A673 (cell line): Measurements from ENCODE around the gene MYPN. TPM values are rescaled to one million over a fixed set of nuclear protein-coding genes. Genes with fewer than 3 reads are reported as not detected.

Experiments used
- BruUV-seq: library from RNA; stranded (reverse); fragments of 400-500 nt; replicated peaks from 2 replicates; lab custom pipeline; 2021; lab: Mats Ljungman, UMichigan
- CTCF ChIA-PET: fragments of 300-600 bp; sonication (Branson Sonifier 250); formaldehyde crosslinking; loops from one replicate; lab custom pipeline; 2022; ENCODE audit warnings: antibody characterized with exemption; lab: Charles Lee
- POLR2A ChIA-PET: fragments of 300-600 bp; sonication (Branson Sonifier 250); formaldehyde crosslinking; loops from one replicate; lab custom pipeline; 2022; ENCODE audit warnings: antibody characterized with exemption; ENCODE audit not compliant: low non-redundant PET; lab: Charles Lee
- DNase-seq: peaks from one replicate; pipeline ENCODE4 v3.0.0-alpha.2; 2015; ENCODE audit warnings: low spot score
- H3K27ac ChIP-seq: fragments of 200-600 bp; sonication (generic); 2 replicates; pipeline ENCODE4 v1.5.1; 2016; ENCODE audit warnings: mixed run types, low read depth, mild to moderate bottlenecking, mixed read lengths, antibody characterized with exemption, low read length; ENCODE audit not compliant: poor library complexity, severe bottlenecking
- H3K27me3 ChIP-seq: fragments of 200-600 bp; sonication (generic); replicated peaks from 2 replicates; pipeline ENCODE4 v1.6.1; 2017; ENCODE audit warnings: mixed run types, low read depth, mild to moderate bottlenecking, mixed read lengths, antibody characterized with exemption, low read length; ENCODE audit not compliant: insufficient read depth, poor library complexity
- H3K36me3 ChIP-seq: fragments of 200-600 bp; sonication (generic); 2 replicates; pipeline ENCODE4 v1.6.1; 2016; ENCODE audit warnings: mixed run types, mild to moderate bottlenecking, mixed read lengths, antibody characterized with exemption, low read length; ENCODE audit not compliant: insufficient read depth, poor library complexity, severe bottlenecking
- H3K4me1 ChIP-seq: fragments of 200-600 bp; sonication (generic); 2 replicates; pipeline ENCODE4 v1.6.1; 2017; ENCODE audit warnings: mixed run types, mild to moderate bottlenecking, mixed read lengths, antibody characterized with exemption, low read length; ENCODE audit not compliant: insufficient read depth, poor library complexity, severe bottlenecking
- H3K4me3 ChIP-seq: fragments of 200-600 bp; sonication (generic); 2 replicates; pipeline ENCODE4 v1.5.1; 2016; ENCODE audit warnings: low read depth, mixed run types, mild to moderate bottlenecking, mixed read lengths, low read length; ENCODE audit not compliant: poor library complexity, severe bottlenecking
- H3K9me3 ChIP-seq: fragments of 200-600 bp; sonication (generic); 2 replicates; pipeline ENCODE4 v1.6.1; 2016; ENCODE audit warnings: mixed run types, low read depth, mild to moderate bottlenecking, mixed read lengths, antibody characterized with exemption, low read length; ENCODE audit not compliant: poor library complexity, severe bottlenecking
- EZH2 ChIP-seq: fragments of 200-600 bp; sonication (generic); IDR thresholded peaks from 2 replicates; pipeline ENCODE4 v1.6.1; 2017; ENCODE audit warnings: borderline replicate concordance, low read depth, mild to moderate bottlenecking, mixed read lengths, antibody characterized with exemption, low read length; ENCODE audit not compliant: poor library complexity, severe bottlenecking
- intact Hi-C: fragments of 100-400 bp; cut with micrococcal nuclease; formaldehyde crosslinking; loops from one replicate; pipeline ENCODE4 v1.10.0; 2022; ENCODE audit not compliant: unreplicated experiment
- total RNA-seq: library from RNA; stranded (reverse); gene quantifications from 2 replicates; pipeline ENCODE4 v1.2.3, GENCODE V29; 2021
- TF ChIP-seq, protein P1 (sequence below): fragments of 300-800, 200-600 bp; sonication (generic); conservative IDR thresholded peaks from 2 replicates; pipeline ENCODE4 v1.5.1; 2017; ENCODE audit warnings: low read depth, mild to moderate bottlenecking, antibody characterized with exemption, low read length, moderate library complexity, mixed read lengths

MYPN gene
- total RNA-seq, 1 experiment from 2014 or later: 1.7 TPM

DNA sequence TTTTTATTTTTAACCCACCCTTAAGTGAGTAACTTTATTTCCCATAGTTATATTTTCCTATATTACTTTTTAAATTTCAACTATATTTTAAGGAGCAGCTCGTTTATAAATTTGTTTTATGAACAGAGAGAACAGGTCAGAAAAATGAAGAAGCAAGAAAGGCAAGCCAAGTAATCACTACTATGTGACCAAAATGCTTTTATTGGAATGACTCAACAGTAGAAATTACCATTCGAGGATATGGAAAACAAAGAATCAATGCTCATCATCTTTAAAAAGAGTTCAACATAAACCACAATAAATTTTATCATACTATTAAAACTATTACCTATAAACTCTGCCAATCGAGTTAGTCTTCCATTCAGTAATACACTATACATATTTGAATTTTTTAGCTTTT, 41.8 kb upstream of the MYPN start:
- TF ChIP-seq, protein P1, sequence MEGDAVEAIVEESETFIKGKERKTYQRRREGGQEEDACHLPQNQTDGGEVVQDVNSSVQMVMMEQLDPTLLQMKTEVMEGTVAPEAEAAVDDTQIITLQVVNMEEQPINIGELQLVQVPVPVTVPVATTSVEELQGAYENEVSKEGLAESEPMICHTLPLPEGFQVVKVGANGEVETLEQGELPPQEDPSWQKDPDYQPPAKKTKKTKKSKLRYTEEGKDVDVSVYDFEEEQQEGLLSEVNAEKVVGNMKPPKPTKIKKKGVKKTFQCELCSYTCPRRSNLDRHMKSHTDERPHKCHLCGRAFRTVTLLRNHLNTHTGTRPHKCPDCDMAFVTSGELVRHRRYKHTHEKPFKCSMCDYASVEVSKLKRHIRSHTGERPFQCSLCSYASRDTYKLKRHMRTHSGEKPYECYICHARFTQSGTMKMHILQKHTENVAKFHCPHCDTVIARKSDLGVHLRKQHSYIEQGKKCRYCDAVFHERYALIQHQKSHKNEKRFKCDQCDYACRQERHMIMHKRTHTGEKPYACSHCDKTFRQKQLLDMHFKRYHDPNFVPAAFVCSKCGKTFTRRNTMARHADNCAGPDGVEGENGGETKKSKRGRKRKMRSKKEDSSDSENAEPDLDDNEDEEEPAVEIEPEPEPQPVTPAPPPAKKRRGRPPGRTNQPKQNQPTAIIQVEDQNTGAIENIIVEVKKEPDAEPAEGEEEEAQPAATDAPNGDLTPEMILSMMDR: no peak
- TF ChIP-seq EZH2: no peak
- intact Hi-C loops: no loop called here
- no peak overlapping the region for H3K27ac ChIP-seq
- DNase-seq: no peak
- BruUV-seq: no TSS peak
- H3K4me1 ChIP-seq: peaks cover 12% of the 10 kb centered on the region
- ChIA-PET POLR2A (no interaction called here), CTCF (no interaction called here)
- H3K27me3 ChIP-seq: no peaks in the 10 kb centered on the region
- no peak overlapping the region for H3K4me3 ChIP-seq
- H3K9me3 ChIP-seq: no peaks in the 10 kb centered on the region
- peaks cover 5% of the 10 kb centered on the region for H3K36me3 ChIP-seq

DNA sequence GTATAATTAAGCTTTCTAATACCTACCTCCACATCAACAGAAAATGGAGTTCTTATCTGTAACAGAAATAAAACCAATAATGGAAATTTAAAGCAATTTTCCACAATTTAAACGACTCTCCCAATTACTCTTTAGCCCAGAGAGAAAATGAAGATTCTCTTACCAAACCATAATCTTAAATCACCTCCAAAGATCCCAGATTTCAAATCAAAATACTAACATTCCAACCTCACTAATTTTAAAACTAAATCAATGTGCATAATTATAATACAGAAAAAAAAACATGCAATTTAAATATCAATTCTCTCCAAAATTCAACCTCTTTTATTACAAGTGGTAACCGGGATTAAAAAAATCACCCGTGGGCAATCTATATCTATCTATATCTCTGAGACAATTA, 35.7 kb upstream of the MYPN start:
- H3K27ac ChIP-seq: peak overlapping the region; percentile 97

DNA sequence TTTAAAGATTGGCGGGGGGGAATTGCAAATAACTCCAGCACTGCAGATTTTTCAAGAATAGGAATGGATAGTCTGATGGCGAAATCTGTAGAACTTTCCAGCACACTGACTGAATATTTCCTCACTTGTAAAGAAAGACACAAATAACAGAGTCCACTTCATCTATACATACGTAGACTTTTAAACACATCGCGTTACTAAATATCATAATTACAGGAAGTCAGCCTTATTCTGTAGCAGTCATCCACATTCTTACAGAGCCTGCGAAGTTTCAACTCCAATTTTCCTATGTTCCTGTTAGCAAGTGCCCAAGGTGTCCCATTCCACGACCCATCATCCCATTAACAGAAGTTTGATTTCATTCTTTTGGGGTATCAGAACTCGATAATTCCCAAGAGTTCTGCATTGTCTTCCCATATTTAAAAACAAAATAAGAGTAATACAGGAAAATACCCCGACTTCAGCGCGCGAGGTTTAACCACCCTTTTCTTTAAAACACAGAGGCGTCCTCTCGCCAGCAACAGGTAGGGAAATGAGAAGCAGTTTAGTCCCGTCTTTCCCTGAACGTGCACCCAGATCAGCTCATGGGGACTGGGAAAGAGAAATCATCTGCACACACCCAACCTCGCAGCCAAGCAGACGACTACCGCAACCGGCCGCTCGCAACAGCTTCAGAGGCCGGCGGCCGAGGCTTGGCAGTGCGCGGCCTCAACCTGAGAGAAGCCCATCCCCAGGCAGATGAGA, 35.1 kb upstream of the MYPN start:
- POLR2A ChIA-PET: no interaction called here
- TSS peak; percentile 47 for BruUV-seq
- DNase-seq: peak; percentile 46
- TF ChIP-seq EZH2: no peak
- TF ChIP-seq, protein P1: no peak
- H3K27ac ChIP-seq: peak overlapping the region; percentile 97
- CTCF ChIA-PET: no interaction called here
- intact Hi-C loops: loop anchor here (10.0 kb wide), 2 partner anchors 189 to 261 kb away; partner anchors contain the start of genes HNRNPH3, PBLD and SIRT1
- H3K9me3 ChIP-seq: no peaks in the 10 kb centered on the region
- peak overlapping the region; percentile 100 for H3K4me3 ChIP-seq
- H3K36me3 ChIP-seq: no peaks in the 10 kb centered on the region
- no peaks in the 10 kb centered on the region for H3K27me3 ChIP-seq
- H3K4me1 ChIP-seq: peaks cover 23% of the 10 kb centered on the region

More for the DNA sequence above, 35.7 kb upstream of the MYPN start:
- Histone ChIP-seq H3K4me1 (peaks cover 23% of the 10 kb centered on the region), H3K36me3 (peaks cover 5% of the 10 kb centered on the region), H3K4me3 (peak overlapping the region; percentile 100), H3K9me3 (no peaks in the 10 kb centered on the region), H3K27me3 (no peaks in the 10 kb centered on the region)
- BruUV-seq: no TSS peak
- intact Hi-C loops: loop anchor here (10.0 kb wide), 2 partner anchors 189 to 261 kb away; partner anchors contain the start of genes HNRNPH3, PBLD and SIRT1
- ChIA-PET POLR2A (no interaction called here), CTCF (no interaction called here)
- TF ChIP-seq, protein P1: no peak
- TF ChIP-seq EZH2: no peak
- no peak for DNase-seq
